M059J (cell line): ENCODE data around the gene SCYGR3. TPM values are rescaled to one million over a fixed set of nuclear protein-coding genes. Genes with fewer than 3 reads are reported as not detected.
"Not testable (repeated sequence)": the region's sequence is repeated elsewhere in the genome, so short reads cannot be mapped to it uniquely, and the experiment has no call there.

Source experiments
- DNase-seq: peaks from one replicate; pipeline ENCODE4 v3.0.0-alpha.2; 2012; ENCODE audit warnings: low read depth
- total RNA-seq: library from RNA; depleted of rRNA; stranded (reverse); fragments of >200 nt; shearing (Covaris generic); gene quantifications from 2 replicates; pipeline ENCODE4 v1.2.3, GENCODE V29; 2014

SCYGR3 gene
- total RNA-seq, 1 experiment from 2014 or later: not detected

DNA sequence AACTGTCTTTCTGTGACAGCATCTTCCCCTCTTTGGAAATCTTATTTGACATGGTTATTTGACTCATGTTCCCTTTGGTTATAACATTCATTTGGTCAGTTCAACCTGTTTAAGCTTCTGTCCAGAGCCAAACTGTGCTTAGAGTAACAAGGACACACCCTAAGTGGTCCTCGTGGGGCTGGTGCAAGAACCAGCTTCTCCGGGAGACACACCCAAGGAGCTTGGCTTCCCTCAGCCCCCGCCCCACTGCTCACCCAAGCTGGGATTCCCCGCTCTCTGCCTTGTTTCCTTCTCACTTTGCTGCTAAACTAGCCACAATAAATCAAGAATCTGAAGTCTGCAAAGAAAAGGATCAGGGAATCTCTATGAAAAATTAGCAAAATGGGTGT lies 1.4 kb downstream of the SCYGR3 start:
- no peak for DNase-seq

GRCh38 chr2:227612546-227613271 lies 1.9 kb downstream of the SCYGR3 start:
- DNase-seq: no peak

- DNase-seq: no peak
These were observed 4.5 kb downstream of the SCYGR3 start for GRCh38 chr2:227610123-227610522.

DNA sequence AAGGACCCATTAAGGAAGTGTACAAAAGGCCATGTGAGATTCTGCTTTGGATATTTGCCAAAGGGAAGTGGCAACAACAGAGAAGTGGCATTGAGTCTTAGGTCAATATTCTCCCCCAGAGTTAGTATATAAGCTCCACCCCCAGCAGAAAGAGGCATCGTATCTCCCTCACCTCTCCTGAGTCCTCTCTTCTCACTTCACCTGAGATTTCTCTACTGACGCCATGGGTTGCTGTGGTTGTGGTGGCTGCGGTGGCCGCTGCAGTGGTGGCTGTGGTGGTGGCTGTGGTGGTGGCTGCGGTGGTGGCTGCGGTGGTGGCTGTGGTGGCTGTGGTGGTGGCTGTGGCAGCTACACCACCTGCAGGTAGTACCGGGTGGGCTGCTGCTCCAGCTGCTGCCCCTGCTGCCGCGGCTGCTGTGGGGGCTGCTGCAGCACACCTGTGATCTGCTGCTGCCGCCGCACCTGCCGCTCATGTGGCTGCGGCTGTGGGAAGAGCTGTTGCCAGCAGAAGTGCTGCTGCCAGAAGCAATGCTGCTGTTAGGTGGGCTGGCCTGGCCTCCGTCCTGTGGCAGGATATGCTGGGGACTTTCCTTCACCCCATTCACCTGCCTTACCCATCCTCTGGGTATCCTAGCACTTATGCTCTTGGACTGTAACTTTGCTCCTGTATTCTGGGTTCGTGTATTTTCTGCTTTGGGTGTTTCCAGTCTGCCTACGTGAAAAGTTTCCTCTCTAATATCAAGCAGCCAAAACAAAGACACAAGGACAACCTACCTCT lies 5.9 kb downstream of the SCYGR3 start:
- no peak for DNase-seq

GRCh38 chr2:227607941-227608340 lies 6.7 kb downstream of the SCYGR3 start:
- peak; percentile 24 for DNase-seq

DNA sequence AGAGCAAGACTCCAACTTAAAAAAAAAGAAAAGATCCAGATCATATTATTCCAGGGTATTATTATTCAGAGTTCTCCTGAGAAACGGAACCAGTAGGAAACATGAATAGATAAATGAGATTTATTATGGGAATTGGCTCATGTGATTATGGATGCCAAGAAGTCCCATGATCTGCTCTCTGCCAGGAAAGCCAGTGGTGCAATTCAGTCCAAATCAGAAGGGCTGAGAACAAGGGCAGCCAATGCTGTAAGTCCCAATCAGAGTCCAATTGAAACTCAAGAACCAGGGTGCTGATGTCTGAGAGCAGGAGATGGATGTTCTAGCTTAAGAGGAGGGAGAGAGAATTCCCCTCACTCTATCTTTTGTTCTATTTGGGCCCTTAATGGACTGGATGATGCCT lies 8.2 kb downstream of the SCYGR3 start:
- no peak for DNase-seq

- no peak for DNase-seq
These were observed 12.3 kb downstream of the SCYGR3 start for GRCh38 chr2:227602358-227602757.

GRCh38 chr2:227598835-227599503 lies 15.7 kb downstream of the SCYGR3 start, which contains the start of gene SCYGR2:
SCYGR2 (plus strand) TSS chr2:227598893; CDS start chr2:227598893, 0 bp downstream.
- not testable (repeated sequence) for DNase-seq

DNA sequence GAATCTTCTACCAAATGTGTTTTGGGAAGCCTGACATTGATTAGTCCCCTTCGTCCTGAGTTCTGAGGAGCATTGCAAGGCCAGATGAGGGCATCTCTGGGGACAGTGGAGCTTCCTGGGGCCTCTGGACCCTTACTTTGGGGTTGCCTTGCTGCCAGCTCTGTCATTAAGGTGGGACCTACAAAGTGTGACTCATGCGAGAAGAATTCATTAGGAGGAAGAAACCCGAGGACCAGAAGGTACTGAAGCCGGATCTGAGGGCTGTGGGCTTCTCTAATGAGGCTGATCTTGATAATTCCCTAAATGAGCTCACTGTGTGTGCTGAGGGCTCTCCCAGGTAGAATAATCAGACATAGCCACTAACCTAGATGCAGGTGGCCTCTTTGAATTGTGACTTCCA lies 16.6 kb downstream of the SCYGR3 start:
- peak; percentile 48 for DNase-seq

DNA sequence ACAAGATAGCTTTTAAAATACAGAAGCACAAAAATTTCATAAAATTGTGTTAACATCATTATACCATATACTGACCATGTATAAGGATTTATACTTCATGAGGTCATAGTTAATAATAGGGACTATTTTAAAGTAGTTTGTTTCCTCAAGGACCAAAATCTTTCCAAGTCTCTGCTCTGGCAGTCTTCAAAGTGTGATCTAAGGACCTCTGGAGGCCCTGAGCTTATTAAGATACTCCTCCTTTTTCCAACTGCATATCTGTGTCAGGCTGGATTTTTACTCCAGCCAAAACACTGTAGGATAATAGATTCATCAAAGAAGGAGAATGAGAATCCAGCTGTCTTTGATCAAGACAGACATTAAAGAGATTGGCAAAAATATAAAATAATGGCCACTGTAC lies 17.6 kb downstream of the SCYGR3 start:
- DNase-seq: no peak

DNA sequence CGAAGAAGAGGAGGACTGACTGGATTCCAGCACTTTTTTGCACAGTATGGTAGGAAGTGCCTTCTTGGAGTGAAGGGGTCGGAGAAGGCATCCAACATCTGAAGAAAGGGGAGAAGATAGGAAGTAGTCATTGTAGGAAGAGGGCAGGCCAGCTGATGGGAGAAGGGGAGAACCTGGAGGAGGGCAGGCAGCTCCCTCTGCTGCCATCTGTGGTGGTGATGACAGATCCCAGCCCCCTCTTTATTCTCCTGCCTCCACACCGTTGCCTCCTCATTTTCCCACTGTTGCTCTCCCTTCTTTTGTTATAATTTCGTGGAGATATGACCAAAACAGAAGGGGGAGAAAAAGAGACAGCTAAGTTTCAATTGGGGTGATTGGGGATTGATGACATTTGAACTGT lies 18.8 kb downstream of the SCYGR3 start:
- no peak for DNase-seq

DNA sequence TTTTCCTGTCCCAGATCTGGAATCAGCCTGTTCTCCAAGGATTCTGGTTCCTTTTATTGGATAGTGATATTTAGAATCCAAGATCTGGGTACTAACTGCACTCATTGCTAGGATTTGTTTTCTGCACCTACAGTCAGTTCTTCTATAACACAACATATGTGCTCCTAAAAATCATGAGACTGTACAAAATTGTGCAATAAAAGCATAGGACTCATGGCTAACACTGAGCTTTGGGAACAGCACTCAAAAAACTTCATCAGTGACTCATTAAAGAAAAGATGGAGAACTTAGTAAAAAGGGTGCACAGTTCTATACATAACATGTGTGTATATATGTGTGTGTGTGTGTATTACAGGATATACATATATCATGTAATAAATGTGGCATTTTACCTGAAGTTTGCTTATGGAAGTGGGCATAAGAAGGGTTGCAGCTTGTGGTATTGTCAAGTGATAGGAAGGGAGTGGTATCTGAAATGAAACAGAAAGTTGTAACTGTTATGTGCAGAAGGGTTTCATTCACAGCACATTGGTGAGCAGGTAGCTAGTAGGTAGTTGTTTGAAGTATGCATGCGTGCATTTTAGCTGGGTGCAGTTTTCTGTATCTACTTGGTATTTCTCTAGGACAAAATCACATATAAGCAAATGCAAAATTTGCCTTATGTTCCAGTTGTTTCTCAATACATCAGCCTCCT lies 21.8 kb downstream of the SCYGR3 start:
- no peak for DNase-seq

DNA sequence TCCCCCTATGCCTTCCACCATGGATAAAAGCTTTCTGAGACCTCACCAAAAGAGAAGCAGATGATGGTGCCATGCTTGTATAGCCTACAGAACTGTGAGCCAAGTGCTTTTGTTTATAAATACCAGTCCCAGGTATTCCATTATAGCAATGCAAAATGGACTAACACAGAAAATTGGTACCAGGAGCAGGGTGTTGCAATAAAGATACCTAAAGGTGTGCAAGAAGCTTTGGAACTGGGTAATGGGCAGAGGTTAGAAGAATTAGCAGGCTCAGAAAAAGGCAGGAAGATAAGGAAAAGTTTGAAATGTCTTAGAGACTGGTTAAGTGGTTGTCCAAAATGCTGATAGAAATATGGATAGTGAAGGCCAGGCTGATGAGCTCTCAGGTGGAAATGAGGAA lies 32.3 kb downstream of the SCYGR3 start:
- DNase-seq: no peak

- no peak for DNase-seq
These were observed 34.8 kb downstream of the SCYGR3 start for GRCh38 chr2:227579791-227580190.

GRCh38 chr2:227578642-227579041 lies 36.0 kb downstream of the SCYGR3 start:
- no peak for DNase-seq

GRCh38 chr2:227577555-227577954 lies 37.1 kb downstream of the SCYGR3 start:
- no peak for DNase-seq

- no peak for DNase-seq
These were observed 37.8 kb downstream of the SCYGR3 start for GRCh38 chr2:227576812-227577211.

GRCh38 chr2:227576110-227576509 lies 38.5 kb downstream of the SCYGR3 start:
- DNase-seq: no peak

DNA sequence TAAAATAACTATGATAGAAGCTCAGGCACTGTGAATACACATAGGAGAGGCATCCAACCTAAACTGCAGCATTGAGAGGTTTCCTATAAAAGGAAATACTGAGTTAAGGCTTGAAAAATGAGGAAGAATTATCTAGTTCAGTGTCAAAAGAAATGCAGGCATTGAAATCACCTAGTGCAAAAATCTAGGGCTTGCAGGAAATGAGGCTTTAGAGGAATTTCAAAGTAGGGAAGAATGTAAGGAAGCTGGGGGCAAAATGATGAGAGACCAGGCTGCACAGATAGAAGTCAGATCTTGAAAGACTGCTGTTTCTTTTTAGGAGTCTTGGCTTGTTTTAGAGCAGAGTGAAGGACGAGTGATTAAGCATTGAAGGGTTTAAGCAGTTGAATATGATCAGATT lies 44.0 kb downstream of the SCYGR3 start:
- DNase-seq: no peak

GRCh38 chr2:227568852-227569169 lies 45.8 kb downstream of the SCYGR3 start:
- no peak for DNase-seq

DNA sequence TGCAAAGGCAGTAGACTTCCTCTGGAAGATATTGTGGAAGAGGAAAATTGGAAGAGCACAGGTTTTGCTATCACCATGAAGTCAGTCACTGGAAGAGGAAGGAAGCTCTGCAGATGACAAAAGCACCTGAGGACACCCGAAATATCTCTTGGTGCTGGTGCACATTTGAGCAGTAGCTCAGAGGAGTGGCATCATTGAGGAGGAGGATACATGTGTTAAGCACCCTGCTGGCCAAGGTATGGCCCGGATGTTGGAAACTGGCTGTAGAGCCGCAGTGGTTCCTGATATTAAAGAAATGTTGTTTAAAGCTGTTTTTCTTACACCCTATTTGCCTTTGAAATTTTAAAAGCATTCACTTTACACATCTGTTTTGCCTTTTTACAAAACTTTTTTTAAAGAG lies 48.6 kb downstream of the SCYGR3 start:
- DNase-seq: no peak

- no peak for DNase-seq
These were observed 49.6 kb downstream of the SCYGR3 start for GRCh38 chr2:227565080-227565479.
